Ovary (tissue), 9 donors: ENCODE data around the gene EFCAB14. TPM values are rescaled to one million over a fixed set of nuclear protein-coding genes. Genes with fewer than 3 reads are reported as not detected.
A peak's percentile ranks its signal among the peaks of the same experiment; 100 is the strongest.

ENCODE experiments used
- DNase-seq, 5 donors: peaks; one replicate each; pipeline ENCODE4 v3.0.0-alpha.2; 2019 to 2020
- H3K27ac ChIP-seq, 2 donors: fragments of 200-600 bp; one replicate each; pipeline versions ENCODE4 v1.5.1 to v1.8.0; 2019 to 2022
- H3K27me3 ChIP-seq: fragments of 200-600 bp; one replicate; pipeline ENCODE4 v1.8.0; 2022
- H3K36me3 ChIP-seq: fragments of 200-600 bp; sonication (generic); one replicate; pipeline ENCODE4 v1.5.1; 2019
- H3K4me1 ChIP-seq: one replicate; pipeline ENCODE4 v1.8.1; 2013; ENCODE audit warnings: mild to moderate bottlenecking, moderate library complexity; ENCODE audit not compliant: insufficient read depth
- H3K4me3 ChIP-seq: fragments of 200-600 bp; sonication (generic); one replicate; pipeline ENCODE4 v1.5.1; 2017
- H3K9me3 ChIP-seq, 2 donors: fragments of 200-600 bp in 1 of 2; sonication (generic) in 1 of 2; one replicate each; pipeline versions ENCODE4 v1.5.1 to v1.8.1; 2013 to 2019; ENCODE audit warnings: mild to moderate bottlenecking in 1 of 2, moderate library complexity in 1 of 2
- CTCF ChIP-seq, 3 donors: fragments of 450-650 bp in 2 of 3; fragments of 200-600 bp in 1 of 3; IDR thresholded peaks; one replicate each; pipeline versions ENCODE4 v1.5.1 to v1.8.0; 2016 to 2022; ENCODE audit warnings: antibody characterized with exemption in 3 of 3, mild to moderate bottlenecking in 1 of 3
- EP300 ChIP-seq: sonication (generic); formaldehyde crosslinking; IDR thresholded peaks from one replicate; pipeline ENCODE4 v1.6.1; 2017; ENCODE audit warnings: antibody characterized with exemption
- POLR2A ChIP-seq: fragments of 450-650 bp; IDR thresholded peaks from one replicate; pipeline ENCODE4 v1.6.1; 2017; ENCODE audit warnings: antibody characterized with exemption, mild to moderate bottlenecking, moderate library complexity
- WGBS, 3 donors: extraction: QIAGEN DNeasy Blood & Tissue Kit in 1 of 3; methylation state at CpG; one replicate each; pipeline versions ENCODE4 v1.1.5 to v1.1.7; 2013 to 2017; 5-methylcytosine and 5-hydroxymethylcytosine counted together
- intact Hi-C, 4 donors: fragments of 100-400 bp; cut with DNase I; formaldehyde crosslinking; loops; one replicate each; pipeline versions ENCODE4 v1.11.0 to v1.15.1; 2022 to 2023
- polyA plus RNA-seq, 2 donors: library from polyadenylated mRNA; stranded (reverse); fragments of 200-250 nt in 1 of 2; fragments of 350-450 nt in 1 of 2; fragmentation: Illumina TruSeq in 1 of 2; extraction: RNeasy Lipid Tissue Mini Kit (QIAGEN cat#74804) in 1 of 2; gene quantifications; one replicate each; pipeline ENCODE4 v1.2.3, GENCODE V29; 2013 to 2014
- total RNA-seq, 7 donors: library from RNA; depleted of rRNA in 2 of 7; stranded (reverse); fragments of >200 nt in 2 of 7; fragmentation: NEBNext Ultra II Directional in 3 of 7; extraction: Animal tissue kit (Norgen Biotek cat#: 25700) in 3 of 7; gene quantifications; one replicate each; pipeline versions ENCODE4 v1.1.0 to v1.2.4, GENCODE V29; 2016 to 2023
- donor health status: DM: no; HTN: no; CAD: no; lungs with moderate emphysema.
- donor health status: DM: no; HTN: no; CAD: no.
- donor health status: Bipolar disorder and iron deficiency.
- donor health status: DM: yes; HTN: yes; CAD: no.
- donor health status: DM: no; HTN: no; CAD: no.
- donor health status: DM: yes; HTN: yes; CAD: no.

The EFCAB14 gene
- total and polyA plus RNA-seq, 9 donors = 31.7 to 99.2 (median 77.4) TPM

- Histone ChIP-seq H3K9me3 (no peaks in the 10 kb centered on the region), H3K27ac (peak overlapping the region in 1 of 2 donors; percentile 6), H3K4me3 (no peak overlapping the region), H3K27me3 (no peaks in the 10 kb centered on the region), H3K36me3 (no peaks in the 10 kb centered on the region), H3K4me1 (peaks cover 4% of the 10 kb centered on the region)
- intact Hi-C loops = no loop called here
- WGBS, 3 donors = 27 to 42% (median 39%) methylated on average over 2 of the region's 2 CpGs
- DNase-seq = peak; percentile 60 to 91 (median 78)
- TF ChIP-seq EP300 (no peak), POLR2A (no peak), CTCF (IDR thresholded peaks at IDR 0.05) (no peak)
These were observed 31.7 kb downstream of the EFCAB14 start for GRCh38 chr1:46687093-46687659.

DNA sequence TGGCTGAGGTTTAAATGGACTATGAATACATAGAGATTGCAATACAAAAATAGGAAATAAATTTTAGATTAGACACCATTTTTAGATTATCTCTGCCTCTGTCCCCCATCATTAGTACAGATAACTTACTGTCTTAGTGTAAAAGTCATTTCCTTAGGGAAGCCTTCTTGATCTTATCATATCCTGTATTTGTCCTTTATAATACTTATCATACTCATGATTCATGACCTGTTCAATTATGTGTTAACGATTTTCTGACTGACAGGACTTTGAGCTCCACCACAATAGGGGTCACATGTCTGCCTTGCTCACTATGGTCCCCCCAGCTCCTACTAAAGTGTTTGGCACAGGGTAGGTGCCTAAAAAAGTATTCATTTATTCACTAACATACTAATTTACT is 32.7 kb downstream of the EFCAB14 start:
- H3K9me3 ChIP-seq = no peaks in the 10 kb centered on the region
- H3K36me3 ChIP-seq = no peaks in the 10 kb centered on the region
- no peak for DNase-seq
- intact Hi-C loops = no loop called here
- no peak overlapping the region for H3K4me3 ChIP-seq
- 39 to 62% (median 49%) methylated on average over 1 of the region's 1 CpG for WGBS, 3 donors
- no peaks in the 10 kb centered on the region for H3K27me3 ChIP-seq
- H3K4me1 ChIP-seq = peaks cover 4% of the 10 kb centered on the region
- TF ChIP-seq CTCF (IDR thresholded peaks at IDR 0.05) = no peak
- TF ChIP-seq EP300 = no peak
- no peak for TF ChIP-seq POLR2A
- H3K27ac ChIP-seq = peak overlapping the region in 1 of 2 donors; percentile 6

DNA sequence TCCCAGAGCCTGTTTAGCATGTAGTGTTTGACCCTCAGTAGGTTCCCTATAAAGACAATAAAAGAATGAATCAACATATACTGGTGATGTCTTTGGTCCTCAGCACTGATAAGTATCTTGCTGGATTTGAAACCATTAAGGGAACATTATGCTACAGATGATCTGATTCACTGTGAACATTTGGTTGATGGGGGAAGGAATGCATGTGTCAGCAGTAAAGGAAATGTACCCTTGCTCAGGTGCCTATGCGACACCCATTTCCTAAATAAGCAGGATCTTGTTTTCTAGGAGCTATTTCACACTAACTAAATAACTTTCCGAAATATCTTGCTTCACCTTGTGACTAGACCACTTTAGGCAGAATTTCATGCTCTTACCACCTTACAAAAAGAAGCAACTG is 34.2 kb downstream of the EFCAB14 start:
- 97 to 99% (median 98%) methylated on average over 2 of the region's 2 CpGs for WGBS, 3 donors

GRCh38 chr1:46682064-46682463 is 36.9 kb downstream of the EFCAB14 start:
- Histone ChIP-seq H3K27me3 (no peaks in the 10 kb centered on the region), H3K27ac (no peak overlapping the region), H3K9me3 (no peaks in the 10 kb centered on the region), H3K36me3 (no peaks in the 10 kb centered on the region), H3K4me3 (no peak overlapping the region), H3K4me1 (no peaks in the 10 kb centered on the region)
- no peak for DNase-seq
- TF ChIP-seq EP300 (no peak), POLR2A (no peak), CTCF (IDR thresholded peaks at IDR 0.05) (no peak)
- WGBS, 3 donors = 60 to 73% (median 72%) methylated on average over 1 of the region's 1 CpG
- intact Hi-C loops = no loop called here

More for the DNA sequence above, 34.2 kb downstream of the EFCAB14 start:
- TF ChIP-seq EP300 (no peak), CTCF (IDR thresholded peaks at IDR 0.05) (no peak), POLR2A (no peak)
- Histone ChIP-seq H3K4me1 (peaks cover 4% of the 10 kb centered on the region), H3K4me3 (no peak overlapping the region), H3K27me3 (no peaks in the 10 kb centered on the region), H3K36me3 (no peaks in the 10 kb centered on the region), H3K27ac (no peak overlapping the region), H3K9me3 (no peaks in the 10 kb centered on the region)
- intact Hi-C loops = no loop called here
- no peak for DNase-seq
